PFSK-1 (cell line): ENCODE measurements around the gene PRM3.

Source experiments
- FOXP2 ChIP-seq: optimal IDR thresholded peaks from 2 replicates; pipeline ENCODE3; 2011; ENCODE audit warnings: borderline replicate concordance, control low read depth, inconsistent platforms; ENCODE audit not compliant: insufficient read depth; ENCODE audit errors: extremely low read length, extremely low read depth
- POLR2AphosphoS5 ChIP-seq: IDR thresholded peaks from 2 replicates; pipeline ENCODE4 v1.6.1; 2012; ENCODE audit warnings: low read depth, mild to moderate bottlenecking, control low read depth, low read length, moderate library complexity
- SIN3A ChIP-seq: IDR thresholded peaks from 2 replicates; pipeline ENCODE4 v1.6.1; 2012; ENCODE audit warnings: mild to moderate bottlenecking, low read length, moderate library complexity, borderline replicate concordance; ENCODE audit not compliant: insufficient read depth
- TAF1 ChIP-seq: IDR thresholded peaks from 2 replicates; pipeline ENCODE4 v1.6.1; 2012; ENCODE audit warnings: low read length, control low read depth, borderline replicate concordance; ENCODE audit not compliant: insufficient read depth
- TF ChIP-seq, protein P1 (sequence below), 2 experiments: IDR thresholded peaks; 2 replicates each; pipeline versions ENCODE4 v1.6.1 to v1.8.0; 2011 to 2012; ENCODE audit warnings: low read depth in 2 of 2, low read length in 2 of 2, control low read depth in 1 of 2, inconsistent platforms in 1 of 2, mild to moderate bottlenecking in 1 of 2, moderate library complexity in 1 of 2; ENCODE audit not compliant: insufficient read depth in 1 of 2

The PRM3 gene

DNA sequence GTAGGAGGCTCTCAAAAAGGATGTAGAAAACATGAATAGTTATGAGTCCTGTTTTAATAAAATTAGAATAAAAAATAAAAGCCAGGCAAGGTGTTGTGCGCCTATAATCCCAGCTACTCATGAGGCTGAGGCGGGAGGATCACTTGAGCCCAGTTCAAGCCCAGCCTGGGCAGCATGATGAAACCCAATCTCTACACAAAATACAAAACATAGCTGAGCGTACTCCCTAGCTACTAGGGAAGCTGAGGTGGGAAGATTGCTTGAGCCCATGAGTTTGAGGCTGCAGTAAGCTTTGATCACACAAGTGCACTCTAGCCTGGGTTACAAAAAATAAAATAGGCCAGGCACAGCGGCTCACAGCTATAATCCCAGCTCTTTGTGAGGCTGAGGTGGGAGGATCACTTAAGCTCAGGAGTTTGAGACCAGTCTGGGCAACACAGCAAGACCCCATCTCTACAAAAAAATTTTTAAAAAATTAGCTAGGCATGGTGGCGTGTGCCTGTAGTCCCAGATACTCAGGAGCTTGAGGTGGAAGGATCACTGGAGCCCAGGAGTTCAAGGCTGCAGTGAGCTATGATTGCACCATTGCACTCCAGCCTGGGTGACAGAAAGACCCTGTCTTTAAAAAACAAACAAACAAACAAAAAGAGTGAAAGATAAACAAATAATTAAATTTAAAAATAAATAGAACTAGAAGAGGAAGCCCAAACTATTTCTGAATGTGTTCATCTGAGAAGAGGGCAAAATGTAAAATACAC lies 24.9 kb upstream of the PRM3 start:
- TF ChIP-seq POLR2AphosphoS5, result no peak
- no peak for TF ChIP-seq SIN3A
- TF ChIP-seq TAF1, result no peak
- TF ChIP-seq FOXP2, result no peak
- TF ChIP-seq, protein P1, sequence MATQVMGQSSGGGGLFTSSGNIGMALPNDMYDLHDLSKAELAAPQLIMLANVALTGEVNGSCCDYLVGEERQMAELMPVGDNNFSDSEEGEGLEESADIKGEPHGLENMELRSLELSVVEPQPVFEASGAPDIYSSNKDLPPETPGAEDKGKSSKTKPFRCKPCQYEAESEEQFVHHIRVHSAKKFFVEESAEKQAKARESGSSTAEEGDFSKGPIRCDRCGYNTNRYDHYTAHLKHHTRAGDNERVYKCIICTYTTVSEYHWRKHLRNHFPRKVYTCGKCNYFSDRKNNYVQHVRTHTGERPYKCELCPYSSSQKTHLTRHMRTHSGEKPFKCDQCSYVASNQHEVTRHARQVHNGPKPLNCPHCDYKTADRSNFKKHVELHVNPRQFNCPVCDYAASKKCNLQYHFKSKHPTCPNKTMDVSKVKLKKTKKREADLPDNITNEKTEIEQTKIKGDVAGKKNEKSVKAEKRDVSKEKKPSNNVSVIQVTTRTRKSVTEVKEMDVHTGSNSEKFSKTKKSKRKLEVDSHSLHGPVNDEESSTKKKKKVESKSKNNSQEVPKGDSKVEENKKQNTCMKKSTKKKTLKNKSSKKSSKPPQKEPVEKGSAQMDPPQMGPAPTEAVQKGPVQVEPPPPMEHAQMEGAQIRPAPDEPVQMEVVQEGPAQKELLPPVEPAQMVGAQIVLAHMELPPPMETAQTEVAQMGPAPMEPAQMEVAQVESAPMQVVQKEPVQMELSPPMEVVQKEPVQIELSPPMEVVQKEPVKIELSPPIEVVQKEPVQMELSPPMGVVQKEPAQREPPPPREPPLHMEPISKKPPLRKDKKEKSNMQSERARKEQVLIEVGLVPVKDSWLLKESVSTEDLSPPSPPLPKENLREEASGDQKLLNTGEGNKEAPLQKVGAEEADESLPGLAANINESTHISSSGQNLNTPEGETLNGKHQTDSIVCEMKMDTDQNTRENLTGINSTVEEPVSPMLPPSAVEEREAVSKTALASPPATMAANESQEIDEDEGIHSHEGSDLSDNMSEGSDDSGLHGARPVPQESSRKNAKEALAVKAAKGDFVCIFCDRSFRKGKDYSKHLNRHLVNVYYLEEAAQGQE (IDR thresholded peaks at IDR 0.05; ENCODE audit: insufficient read depth in 1 of 2, low read depth in 2 of 2, low read length in 2 of 2), result no peak

DNA sequence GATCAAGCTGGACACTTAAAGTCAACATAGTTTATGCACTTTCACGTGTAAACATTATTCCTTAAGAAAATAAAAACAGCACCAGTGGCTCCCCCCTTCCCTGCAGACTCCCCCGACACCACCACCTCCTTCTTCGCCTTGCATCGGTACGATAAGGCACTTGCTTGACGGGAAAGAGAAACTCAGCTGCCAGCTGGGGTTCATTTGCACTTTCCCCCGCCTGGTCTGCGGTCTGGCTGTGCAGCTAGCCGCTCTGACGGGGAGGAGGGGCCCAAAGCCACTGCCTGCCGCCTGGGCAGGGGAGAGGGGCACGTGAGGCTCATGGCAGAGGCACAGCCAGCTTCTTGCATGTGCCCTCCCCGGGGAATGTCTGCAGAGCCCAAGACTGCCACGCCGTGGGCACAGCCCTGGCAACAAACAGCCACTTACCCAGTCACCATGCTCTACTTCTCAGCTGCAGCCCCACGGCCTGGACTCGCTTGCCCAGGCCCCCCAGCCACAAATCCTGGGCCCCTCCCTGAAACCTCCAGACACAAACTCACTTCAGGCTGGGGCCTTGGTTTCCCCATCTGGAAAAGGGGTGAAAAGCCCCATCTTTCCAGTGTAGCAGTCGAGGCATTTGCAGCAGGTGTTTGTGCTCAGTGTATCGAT lies 24.2 kb upstream of the PRM3 start:
- no peak for TF ChIP-seq TAF1
- peak; percentile 37 for TF ChIP-seq FOXP2

DNA sequence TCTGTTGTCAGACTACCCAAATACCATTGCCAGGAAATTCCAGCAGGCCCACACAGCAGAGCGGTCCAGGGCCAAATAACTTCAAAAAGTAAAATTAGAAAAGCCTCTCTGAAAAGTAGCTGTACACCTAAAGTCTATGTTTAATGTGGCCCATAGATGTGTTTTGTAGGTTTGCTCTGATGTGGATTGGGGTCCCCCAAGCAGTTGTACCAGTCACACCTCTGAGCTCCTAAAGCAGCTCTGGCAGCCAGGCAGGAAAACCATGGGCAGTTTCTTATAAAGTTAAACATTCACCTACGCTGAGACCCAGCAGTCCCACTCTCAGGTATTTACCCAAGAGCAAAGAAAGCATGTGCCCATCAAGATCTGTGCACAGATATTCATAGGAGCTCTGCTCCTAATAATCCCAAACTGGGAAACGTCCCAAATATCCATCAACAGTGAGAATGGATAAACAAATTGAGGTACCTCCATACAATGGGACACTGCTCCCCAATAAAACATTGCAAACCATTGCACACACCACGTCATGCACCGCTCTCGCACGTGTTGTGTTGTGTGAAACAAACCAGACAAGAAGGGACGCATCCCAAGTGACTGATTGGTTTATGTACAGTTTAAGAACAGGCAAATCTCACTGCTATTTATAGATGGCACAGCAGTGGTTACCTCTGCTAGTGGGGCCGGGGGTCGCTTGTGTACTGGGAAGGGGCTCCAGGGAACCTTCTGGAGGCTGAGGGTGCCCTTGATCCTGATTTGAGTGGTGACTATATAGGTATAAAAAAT lies 23.5 kb upstream of the PRM3 start:
- TF ChIP-seq TAF1 (no peak), SIN3A (no peak), POLR2AphosphoS5 (no peak), FOXP2 (no peak)
- TF ChIP-seq, protein P1 (IDR thresholded peaks at IDR 0.05; ENCODE audit: insufficient read depth in 1 of 2, low read depth in 2 of 2, low read length in 2 of 2), result no peak

DNA sequence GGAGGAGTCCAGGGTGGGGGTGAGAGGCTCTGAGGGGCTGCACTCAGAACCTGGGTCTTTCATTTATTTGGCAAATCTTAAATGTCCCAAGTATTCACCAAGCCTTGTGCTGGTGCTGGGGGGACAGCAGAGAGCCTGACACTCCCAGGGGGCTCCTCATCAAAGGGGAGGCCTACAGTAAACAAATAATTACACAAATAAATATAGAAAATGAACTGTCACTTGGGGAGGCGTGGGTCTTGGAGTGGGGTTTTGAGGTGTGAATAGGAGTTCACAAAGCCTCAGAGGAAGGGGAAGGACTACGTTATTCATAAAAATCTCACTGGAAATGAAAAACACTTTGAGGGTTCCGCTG lies 22.9 kb upstream of the PRM3 start:
- TF ChIP-seq TAF1 (no peak), FOXP2 (no peak)
- TF ChIP-seq, protein P1 (IDR thresholded peaks at IDR 0.05; ENCODE audit: insufficient read depth in 1 of 2, low read depth in 2 of 2, low read length in 2 of 2), result no peak

DNA sequence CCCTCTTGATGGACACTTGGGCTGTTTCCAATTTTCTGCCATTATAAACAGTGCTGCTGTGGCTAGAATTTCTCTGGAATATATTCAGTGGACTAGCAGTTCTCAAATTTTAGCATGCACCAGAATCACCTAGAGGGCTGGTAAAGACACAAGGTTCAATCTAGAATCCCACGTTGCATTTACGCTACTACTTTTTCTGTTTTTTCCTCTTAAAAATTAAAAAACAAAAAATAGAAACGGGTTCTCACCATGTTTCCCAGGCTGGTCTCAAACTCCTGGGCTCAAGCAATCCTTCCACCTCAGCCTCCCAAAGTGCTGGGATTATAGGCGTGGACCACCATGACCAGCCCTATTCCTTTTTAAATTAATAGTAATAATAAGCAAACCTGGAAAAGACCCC lies 22.2 kb upstream of the PRM3 start:
- TF ChIP-seq POLR2AphosphoS5, result no peak
- no peak for TF ChIP-seq SIN3A
- no peak for TF ChIP-seq TAF1
- TF ChIP-seq, protein P1 (IDR thresholded peaks at IDR 0.05; ENCODE audit: insufficient read depth in 1 of 2, low read depth in 2 of 2, low read length in 2 of 2), result no peak
- TF ChIP-seq FOXP2, result no peak
